H9 (cell line): ENCODE data around the gene UPP1. TPM values are rescaled to one million over a fixed set of nuclear protein-coding genes. Genes with fewer than 3 reads are reported as not detected.

Experiments
- DNase-seq: peaks from one replicate; pipeline ENCODE4 v3.0.0-alpha.2; 2017
- H2AFZ ChIP-seq: one replicate; pipeline ENCODE4 v1.6.1; 2013; ENCODE audit warnings: mild to moderate bottlenecking, low read length, control low read depth, moderate library complexity
- H2AK5ac ChIP-seq: 2 replicates; pipeline ENCODE4 v1.6.1; 2013; ENCODE audit warnings: low read length, control low read depth, mixed read lengths; ENCODE audit not compliant: insufficient read length
- H2BK120ac ChIP-seq: one replicate; pipeline ENCODE4 v1.6.1; 2013; ENCODE audit warnings: low read depth, mild to moderate bottlenecking, low read length, control low read depth, inconsistent platforms; ENCODE audit not compliant: poor library complexity, severe bottlenecking
- H2BK12ac ChIP-seq: 2 replicates; pipeline ENCODE4 v1.6.1; 2013; ENCODE audit warnings: low read length, control low read depth, mixed read lengths, low read depth; ENCODE audit not compliant: insufficient read length
- H2BK15ac ChIP-seq: 2 replicates; pipeline ENCODE4 v1.6.1; 2013; ENCODE audit warnings: low read depth, low read length, control low read depth
- H2BK20ac ChIP-seq: one replicate; pipeline ENCODE4 v1.6.1; 2013; ENCODE audit warnings: low read depth, mild to moderate bottlenecking, low read length, control low read depth, inconsistent platforms; ENCODE audit not compliant: poor library complexity, severe bottlenecking
- H2BK5ac ChIP-seq: 2 replicates; pipeline ENCODE4 v1.6.1; 2013; ENCODE audit warnings: low read length, control low read depth, mixed read lengths; ENCODE audit not compliant: insufficient read length
- H3K14ac ChIP-seq: 2 replicates; pipeline ENCODE4 v1.6.1; 2013; ENCODE audit warnings: low read length, control low read depth; ENCODE audit not compliant: insufficient read depth
- H3K18ac ChIP-seq: 2 replicates; pipeline ENCODE4 v1.6.1; 2013; ENCODE audit warnings: low read depth, mild to moderate bottlenecking, mixed read lengths, low read length, control low read depth; ENCODE audit not compliant: insufficient read length
- H3K23ac ChIP-seq: 2 replicates; pipeline ENCODE4 v1.6.1; 2013; ENCODE audit warnings: low read length, control low read depth, mixed read lengths, low read depth; ENCODE audit not compliant: insufficient read length
- H3K23me2 ChIP-seq: 2 replicates; pipeline ENCODE4 v1.6.1; 2013; ENCODE audit warnings: low read depth, mild to moderate bottlenecking, mixed read lengths, low read length, control low read depth; ENCODE audit not compliant: insufficient read length, poor library complexity, severe bottlenecking
- H3K27ac ChIP-seq: 2 replicates; pipeline ENCODE4 v1.5.1; 2013; ENCODE audit warnings: low read length, control low read depth, mixed read lengths, low read depth; ENCODE audit not compliant: insufficient read length
- H3K27me3 ChIP-seq: 2 replicates; pipeline ENCODE4 v1.6.1; 2013; ENCODE audit warnings: low read length, control low read depth, inconsistent platforms; ENCODE audit not compliant: insufficient read depth
- H3K4ac ChIP-seq: 2 replicates; pipeline ENCODE4 v1.6.1; 2013; ENCODE audit warnings: low read depth, mild to moderate bottlenecking, control low read depth, inconsistent platforms, low read length, moderate library complexity
- H3K4me1 ChIP-seq: 2 replicates; pipeline ENCODE4 v1.6.1; 2013; ENCODE audit warnings: low read length, control low read depth, inconsistent platforms; ENCODE audit not compliant: insufficient read depth
- H3K4me2 ChIP-seq: 2 replicates; pipeline ENCODE4 v1.6.1; 2013; ENCODE audit warnings: low read length, control low read depth, mixed read lengths; ENCODE audit not compliant: insufficient read length, insufficient read depth
- H3K56ac ChIP-seq: 2 replicates; pipeline ENCODE4 v1.6.1; 2013; ENCODE audit warnings: low read depth, mild to moderate bottlenecking, mixed read lengths, low read length, control low read depth; ENCODE audit not compliant: insufficient read length
- H3K79me1 ChIP-seq: 2 replicates; pipeline ENCODE4 v1.6.1; 2013; ENCODE audit warnings: low read depth, mild to moderate bottlenecking, moderate library complexity, low read length, control low read depth, inconsistent platforms; ENCODE audit not compliant: insufficient read depth, poor library complexity, severe bottlenecking
- H3K79me2 ChIP-seq: 2 replicates; pipeline ENCODE4 v1.6.1; 2013; ENCODE audit warnings: low read length, control low read depth, inconsistent platforms; ENCODE audit not compliant: insufficient read depth
- H3K9ac ChIP-seq: 2 replicates; pipeline ENCODE4 v1.6.1; 2013; ENCODE audit warnings: low read length, control low read depth, mixed read lengths; ENCODE audit not compliant: insufficient read length; ENCODE audit errors: extremely low read depth
- H3K9me3 ChIP-seq: one replicate; pipeline ENCODE4 v1.6.1; 2013; ENCODE audit warnings: low read depth, low read length, inconsistent platforms; ENCODE audit not compliant: control insufficient read depth
- H3T11ph ChIP-seq: one replicate; pipeline ENCODE4 v1.6.1; 2013; ENCODE audit warnings: mild to moderate bottlenecking, low read length, control low read depth, inconsistent platforms
- H4K20me1 ChIP-seq: one replicate; pipeline ENCODE4 v1.6.1; 2013; ENCODE audit not compliant: control insufficient read depth, insufficient read length, insufficient read depth
- H4K5ac ChIP-seq: 2 replicates; pipeline ENCODE4 v1.6.1; 2013; ENCODE audit warnings: low read depth, mild to moderate bottlenecking, mixed read lengths, low read length, control low read depth; ENCODE audit not compliant: insufficient read length
- H4K8ac ChIP-seq: replicated peaks from 2 replicates; pipeline ENCODE4 v1.6.1; 2013; ENCODE audit warnings: low read length, control low read depth, mixed read lengths, low read depth; ENCODE audit not compliant: insufficient read length
- H4K91ac ChIP-seq: 2 replicates; pipeline ENCODE4 v1.6.1; 2013; ENCODE audit warnings: low read depth, mild to moderate bottlenecking, moderate library complexity, mixed read lengths, low read length, control low read depth; ENCODE audit not compliant: insufficient read length
- H3K27ac Mint-ChIP-seq, 3 experiments: 2 replicates in 2 of 3; 3 replicates in 1 of 3; pipeline ENCODE4 v1.8.0; 2020 to 2021; ENCODE audit warnings: mixed read lengths in 3 of 3, mild to moderate bottlenecking in 1 of 3, moderate library complexity in 1 of 3
- H3K27me3 Mint-ChIP-seq: 2 replicates; pipeline ENCODE4 v1.8.0; 2021; ENCODE audit warnings: low read depth, mild to moderate bottlenecking, moderate library complexity, mixed read lengths
- H3K36me3 Mint-ChIP-seq, 3 experiments: 2 replicates in 2 of 3; 3 replicates in 1 of 3; pipeline ENCODE4 v1.8.0; 2020 to 2021; ENCODE audit warnings: low read depth in 3 of 3, mixed read lengths in 3 of 3; ENCODE audit not compliant: insufficient read depth in 1 of 3
- H3K4me1 Mint-ChIP-seq, 2 experiments: 2 replicates each; pipeline ENCODE4 v1.8.0; 2020; ENCODE audit warnings: mixed read lengths in 2 of 2
- H3K4me3 Mint-ChIP-seq, 2 experiments: 2 replicates in 1 of 2; 3 replicates in 1 of 2; pipeline ENCODE4 v1.8.0; 2020 to 2021; ENCODE audit warnings: mild to moderate bottlenecking in 2 of 2, mixed read lengths in 2 of 2, moderate library complexity in 1 of 2
- H3K9me3 Mint-ChIP-seq, 2 experiments: 2 replicates in 1 of 2; 3 replicates in 1 of 2; pipeline ENCODE4 v1.8.0; 2020; ENCODE audit warnings: mild to moderate bottlenecking in 2 of 2, mixed read lengths in 2 of 2, moderate library complexity in 1 of 2
- WGBS: extraction: QIAGEN DNeasy Blood & Tissue Kit; methylation state at CpG from one replicate; pipeline ENCODE4 v1.1.7; 2013; ENCODE audit warnings: missing lambda C conversion rate, low lambda C conversion rate, mixed read lengths; ENCODE audit not compliant: insufficient read length; ENCODE audit errors: extremely low coverage; 5-methylcytosine and 5-hydroxymethylcytosine counted together
- total RNA-seq: library from RNA; stranded (reverse); gene quantifications from 2 replicates; pipeline ENCODE4 v1.2.1, GENCODE V29; 2021
- TF ChIP-seq, protein P1 (sequence below): fragments of 200-600 bp; sonication (generic); conservative IDR thresholded peaks from 3 replicates; pipeline ENCODE4 v1.8.0; 2021; ENCODE audit warnings: antibody characterized with exemption, mild to moderate bottlenecking

UPP1 gene
- total RNA-seq, 1 experiment from 2014 or later: 34.2 TPM

DNA sequence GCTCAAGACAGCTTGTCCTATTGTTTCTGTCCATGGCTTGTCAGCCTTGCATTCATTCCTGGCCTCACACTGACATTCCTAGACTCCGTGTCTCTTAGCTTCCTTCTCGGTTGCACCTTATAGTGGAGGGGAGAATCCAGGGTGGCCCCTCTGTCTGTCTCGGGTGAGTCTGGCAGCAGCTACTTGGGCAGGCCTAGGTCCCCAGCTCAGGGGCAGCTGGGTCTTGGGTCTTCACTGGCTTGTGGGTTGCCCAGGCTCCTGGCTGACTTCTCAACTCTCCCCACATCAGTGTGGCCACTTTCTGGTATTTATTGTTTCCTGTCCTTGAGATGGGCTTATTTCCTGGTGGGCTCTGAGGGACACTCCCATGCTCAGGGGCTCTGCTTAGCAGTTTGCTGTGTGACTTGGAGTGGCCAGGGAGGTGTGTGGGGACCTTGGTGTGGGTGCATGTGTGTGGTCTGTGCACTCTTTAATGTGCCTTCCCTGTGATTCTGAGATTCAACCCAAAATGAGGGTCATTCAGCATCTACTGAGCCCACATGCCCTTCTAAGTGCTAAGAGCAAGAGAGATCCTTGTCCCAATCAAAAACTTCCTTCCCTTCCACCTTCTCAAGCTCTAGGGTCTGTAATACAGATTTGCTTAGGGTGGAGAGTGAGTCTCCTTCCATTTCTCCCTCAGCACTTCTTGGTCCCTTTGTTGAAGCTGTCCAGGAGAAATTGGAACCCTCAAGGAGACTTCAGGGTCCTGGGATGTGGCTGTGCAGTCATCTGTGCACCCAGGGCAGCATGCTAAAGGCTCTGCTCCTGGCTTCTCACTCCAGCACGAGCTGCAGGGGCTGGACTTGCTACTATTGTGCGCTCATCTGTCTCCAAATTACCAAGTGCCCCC, 20.1 kb downstream of the UPP1 start:
- H3K23ac ChIP-seq: no peak overlapping the region
- no peak overlapping the region for H2AFZ ChIP-seq
- H3K79me1 ChIP-seq: no peaks in the 10 kb centered on the region
- no peaks in the 10 kb centered on the region for H3K27me3 ChIP-seq
- H3K9me3 ChIP-seq: no peaks in the 10 kb centered on the region
- H3K4me1 ChIP-seq: no peaks in the 10 kb centered on the region
- H2BK15ac ChIP-seq: no peak overlapping the region
- H4K8ac ChIP-seq: no peak overlapping the region
- no peak overlapping the region for H2AK5ac ChIP-seq
- Mint-ChIP-seq H3K4me3 (no peak overlapping the region), H3K36me3 (peaks cover 23 to 48% (median 41%) of the 10 kb centered on the region in 3 experiments; a peak in 6 of 7 replicates), H3K27ac (peak overlapping the region in 2 of 3 experiments; percentile 24 to 58; a peak in 3 of 7 replicates), H3K9me3 (no peaks in the 10 kb centered on the region), H3K27me3 (no peaks in the 10 kb centered on the region), H3K4me1 (peaks cover 15 to 23% of the 10 kb centered on the region in 2 experiments)
- no peaks in the 10 kb centered on the region for H3K79me2 ChIP-seq
- no peak overlapping the region for H3K56ac ChIP-seq
- WGBS: no CpG with 5 or more reads among the region's 5 CpGs
- H4K20me1 ChIP-seq: no peaks in the 10 kb centered on the region
- no peak overlapping the region for H3K4ac ChIP-seq
- DNase-seq: no peak
- no peak overlapping the region for H3K18ac ChIP-seq
- H2BK120ac ChIP-seq: no peak overlapping the region
- H3K4me2 ChIP-seq: no peak overlapping the region
- no peak overlapping the region for H4K91ac ChIP-seq
- H2BK5ac ChIP-seq: no peak overlapping the region
- no peak overlapping the region for H3K14ac ChIP-seq
- no peak overlapping the region for H2BK20ac ChIP-seq
- no peaks in the 10 kb centered on the region for H3K23me2 ChIP-seq
- H3K27ac ChIP-seq: no peak overlapping the region
- no peak overlapping the region for H4K5ac ChIP-seq
- H3K9ac ChIP-seq: no peak overlapping the region
- no peak overlapping the region for H3T11ph ChIP-seq
- TF ChIP-seq, protein P1, sequence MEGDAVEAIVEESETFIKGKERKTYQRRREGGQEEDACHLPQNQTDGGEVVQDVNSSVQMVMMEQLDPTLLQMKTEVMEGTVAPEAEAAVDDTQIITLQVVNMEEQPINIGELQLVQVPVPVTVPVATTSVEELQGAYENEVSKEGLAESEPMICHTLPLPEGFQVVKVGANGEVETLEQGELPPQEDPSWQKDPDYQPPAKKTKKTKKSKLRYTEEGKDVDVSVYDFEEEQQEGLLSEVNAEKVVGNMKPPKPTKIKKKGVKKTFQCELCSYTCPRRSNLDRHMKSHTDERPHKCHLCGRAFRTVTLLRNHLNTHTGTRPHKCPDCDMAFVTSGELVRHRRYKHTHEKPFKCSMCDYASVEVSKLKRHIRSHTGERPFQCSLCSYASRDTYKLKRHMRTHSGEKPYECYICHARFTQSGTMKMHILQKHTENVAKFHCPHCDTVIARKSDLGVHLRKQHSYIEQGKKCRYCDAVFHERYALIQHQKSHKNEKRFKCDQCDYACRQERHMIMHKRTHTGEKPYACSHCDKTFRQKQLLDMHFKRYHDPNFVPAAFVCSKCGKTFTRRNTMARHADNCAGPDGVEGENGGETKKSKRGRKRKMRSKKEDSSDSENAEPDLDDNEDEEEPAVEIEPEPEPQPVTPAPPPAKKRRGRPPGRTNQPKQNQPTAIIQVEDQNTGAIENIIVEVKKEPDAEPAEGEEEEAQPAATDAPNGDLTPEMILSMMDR: no peak
- H2BK12ac ChIP-seq: no peak overlapping the region
